GF-D8 (cell line): ENCODE data around the gene GPC6.

Source experiments
- DNase-seq: peaks from one replicate; lab custom pipeline; 2025; lab: John Stamatoyannopoulos, UW

The GPC6 gene

DNA sequence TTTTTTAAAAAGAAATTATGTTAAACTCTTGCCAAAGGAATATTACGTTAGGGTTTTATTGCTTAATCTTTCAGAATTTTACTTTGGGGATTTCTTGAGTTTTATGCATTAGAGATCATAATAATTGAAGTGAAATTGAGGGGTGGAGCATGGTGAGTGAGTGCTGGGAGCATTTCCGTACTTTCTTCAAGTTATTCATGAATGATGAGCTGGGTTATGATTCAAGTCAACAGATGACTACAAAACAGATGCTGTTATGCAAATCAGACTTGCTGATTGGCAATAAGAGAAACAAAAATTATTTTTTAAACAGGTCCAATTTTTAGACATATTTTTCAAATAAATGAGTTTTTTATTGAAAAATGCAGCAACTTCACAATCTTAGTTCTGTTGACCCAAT lies 748.6 kb downstream of the GPC6 start:
- no peak for DNase-seq

DNA sequence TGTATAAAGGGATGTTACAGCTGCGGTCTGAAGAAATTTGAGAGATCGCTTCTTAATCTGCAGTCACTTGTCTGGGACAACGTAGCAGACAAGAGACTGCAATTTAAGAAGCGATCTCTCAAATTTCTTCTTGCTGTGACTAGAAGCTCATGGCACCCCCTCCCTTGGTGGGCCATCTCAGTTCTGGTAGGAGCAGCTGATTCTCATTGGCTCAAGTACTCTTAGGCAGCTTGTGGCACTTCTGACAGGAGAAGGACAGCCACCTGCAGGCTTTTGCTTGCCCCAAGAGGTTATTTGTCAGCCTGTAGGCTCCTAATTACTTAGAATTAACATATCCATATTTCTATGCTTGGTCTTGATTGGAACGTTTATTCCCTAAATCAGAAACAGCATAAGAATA lies 749.9 kb downstream of the GPC6 start:
- no peak for DNase-seq

DNA sequence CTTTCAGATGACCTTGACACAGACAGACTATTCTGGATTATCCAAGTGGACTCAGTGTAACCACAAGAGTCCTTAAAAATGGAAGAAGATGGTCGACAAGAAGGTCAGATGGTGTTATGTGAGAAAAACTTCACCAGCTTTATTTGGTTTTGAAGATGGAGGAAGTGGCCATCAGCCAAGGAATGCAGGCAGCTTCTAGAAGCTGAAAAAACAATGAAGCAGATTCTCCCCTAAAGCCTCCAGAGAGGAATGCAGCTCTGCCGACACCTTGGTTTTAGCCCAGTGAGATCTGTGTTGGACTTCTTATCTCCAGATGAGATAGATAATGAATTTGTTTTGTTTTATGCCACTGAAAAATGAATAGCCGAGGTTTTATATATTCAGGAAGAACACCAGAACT lies 751.4 kb downstream of the GPC6 start:
- DNase-seq = no peak

DNA sequence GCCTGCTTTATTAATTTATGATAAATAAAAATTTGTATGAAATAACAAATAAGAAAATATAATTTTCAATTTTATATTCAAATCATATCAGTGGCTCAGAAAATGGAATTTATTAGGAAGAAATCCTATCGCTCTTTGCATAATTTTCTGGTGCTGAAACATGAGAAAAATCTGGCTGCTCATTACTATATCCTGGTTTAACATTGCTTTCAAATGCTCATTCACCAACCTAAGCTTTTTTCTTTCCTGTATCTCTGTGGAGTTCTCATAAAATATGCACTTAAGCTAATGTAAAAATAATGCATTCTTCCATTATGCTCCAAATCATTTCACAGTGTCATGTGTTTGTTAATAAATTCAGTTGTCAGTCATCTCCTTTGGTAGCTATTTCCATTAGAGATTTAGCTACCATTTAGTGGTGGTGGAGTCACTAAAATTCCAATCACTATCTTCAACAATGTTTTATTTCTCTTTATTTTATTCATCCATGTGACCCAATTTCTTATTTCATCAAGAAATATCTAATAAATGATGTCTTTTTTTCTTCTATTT lies 754.9 kb downstream of the GPC6 start:
- no peak for DNase-seq

DNA sequence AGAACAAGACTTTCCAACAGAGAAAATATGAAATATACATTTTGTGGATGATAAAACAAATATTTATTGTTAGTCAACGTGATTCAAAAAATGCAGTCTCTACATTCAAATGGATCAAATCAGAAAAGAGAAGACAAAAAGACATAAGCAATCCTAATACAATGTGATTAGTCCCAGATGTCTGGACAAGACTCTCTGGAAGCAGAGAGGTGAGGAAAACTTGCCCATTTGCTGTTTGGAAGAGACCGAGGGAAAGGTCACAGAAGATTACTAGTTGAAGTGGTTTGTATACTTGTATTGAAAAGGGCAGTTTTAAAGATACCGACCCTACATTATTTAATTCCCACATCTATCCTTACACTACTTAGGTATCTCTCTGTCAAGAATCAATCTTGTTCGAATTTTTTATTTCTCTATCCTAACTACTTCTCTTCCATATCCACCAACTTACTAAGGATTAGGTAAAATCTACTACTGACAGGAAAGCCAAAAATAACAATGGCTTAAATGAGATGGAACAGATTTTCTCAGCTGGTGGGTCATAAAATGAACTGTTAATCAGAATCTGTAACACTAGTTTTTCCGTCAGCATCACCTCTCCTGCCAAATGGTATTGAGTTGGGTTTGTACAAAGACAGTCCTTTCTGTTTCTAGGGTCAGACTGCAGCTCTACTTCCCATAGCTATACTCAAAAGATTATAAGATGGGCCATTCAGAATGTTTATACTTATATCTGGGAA lies 755.7 kb downstream of the GPC6 start:
- no peak for DNase-seq

DNA sequence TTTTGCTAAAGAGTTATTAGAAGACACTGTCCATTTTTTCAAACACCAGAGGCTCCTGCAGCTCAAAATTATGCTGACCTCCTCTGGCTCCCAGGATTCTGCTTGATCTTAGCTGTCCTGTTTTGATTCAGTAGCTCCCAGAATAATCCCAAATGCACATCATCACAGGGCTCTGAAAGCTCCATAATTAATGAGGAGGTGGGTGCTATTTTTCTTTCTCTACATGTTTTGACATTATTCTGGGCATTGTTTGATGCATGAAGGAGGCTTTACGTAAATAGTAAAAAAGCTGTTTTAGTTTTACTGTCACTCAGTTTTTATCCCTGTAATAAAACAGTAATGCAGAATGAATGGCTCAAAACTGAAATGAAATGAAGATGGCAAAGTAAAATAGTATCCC lies 757.4 kb downstream of the GPC6 start:
- DNase-seq = no peak

DNA sequence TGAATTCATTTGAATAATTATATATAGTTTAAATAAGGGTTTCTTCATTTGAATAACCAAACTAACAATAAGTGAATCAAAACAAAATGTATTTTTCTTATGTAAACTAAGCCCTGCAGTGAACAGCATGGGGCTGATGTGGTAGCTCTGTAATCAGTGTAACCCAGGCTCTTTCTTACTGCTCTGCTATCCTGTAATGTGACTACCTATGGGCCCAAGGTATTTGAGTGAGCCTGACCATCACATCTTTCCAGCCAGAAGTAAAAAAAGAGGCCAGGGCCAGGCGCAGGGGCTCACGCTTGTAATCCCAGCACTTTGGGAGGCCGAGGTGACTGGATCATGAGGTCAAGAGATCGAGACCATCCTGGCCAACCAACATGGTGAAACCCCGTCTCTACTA lies 758.3 kb downstream of the GPC6 start:
- no peak for DNase-seq

DNA sequence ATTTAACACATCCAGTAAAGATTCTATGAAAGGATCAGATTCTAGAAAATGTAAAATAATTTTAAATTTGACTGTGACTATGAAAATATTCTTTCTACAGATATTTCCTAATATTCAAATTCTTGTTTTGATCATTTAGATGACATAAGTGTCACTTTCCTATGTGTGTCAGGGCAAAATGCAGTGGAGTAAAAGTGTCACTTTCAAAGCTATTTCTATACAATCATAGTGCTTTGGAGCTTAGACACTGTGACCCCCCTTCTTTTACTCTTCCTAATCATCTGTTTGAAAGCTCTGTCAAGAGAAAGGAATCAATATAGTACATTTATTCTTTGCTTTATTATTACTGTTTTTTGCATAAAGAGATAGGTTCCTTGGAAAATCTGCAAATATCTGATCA lies 760.9 kb downstream of the GPC6 start:
- DNase-seq = no peak

DNA sequence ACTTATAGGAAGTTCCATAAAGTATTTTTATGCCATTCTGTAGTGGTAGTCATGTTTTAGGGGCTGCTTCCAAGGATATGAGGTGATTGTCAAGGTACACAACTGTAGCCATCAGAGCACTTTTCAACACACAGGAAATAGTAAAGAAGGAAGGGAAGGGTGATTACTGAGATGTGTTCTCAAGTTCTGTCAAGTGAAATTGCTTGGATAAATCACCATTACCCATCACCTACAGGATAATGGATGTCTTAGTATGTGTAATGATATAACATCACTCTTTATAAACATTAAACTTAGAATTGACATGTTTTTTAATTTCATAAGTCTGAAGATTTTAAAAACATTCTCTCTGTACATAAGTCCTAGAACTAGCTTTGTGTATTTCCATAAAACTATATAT lies 765.0 kb downstream of the GPC6 start:
- DNase-seq = no peak

DNA sequence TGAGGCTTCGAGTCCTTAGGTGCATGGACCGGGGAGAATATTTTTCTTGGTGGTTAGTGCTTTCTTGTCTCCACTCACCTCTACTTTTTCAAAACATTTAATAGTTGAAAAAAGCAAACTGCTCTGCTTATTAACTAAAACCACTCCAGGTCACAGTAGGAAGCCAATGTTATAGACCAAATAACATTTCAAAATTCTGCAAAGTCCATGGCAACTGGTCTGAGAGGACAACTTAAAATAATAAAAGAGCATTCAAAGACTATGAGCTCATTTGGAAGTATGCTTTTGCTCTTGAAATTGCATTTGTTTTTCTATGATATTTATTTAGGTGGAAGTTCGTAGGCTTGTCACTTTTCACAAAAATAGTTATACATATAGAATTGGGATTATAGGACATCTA lies 769.9 kb downstream of the GPC6 start:
- DNase-seq = no peak

DNA sequence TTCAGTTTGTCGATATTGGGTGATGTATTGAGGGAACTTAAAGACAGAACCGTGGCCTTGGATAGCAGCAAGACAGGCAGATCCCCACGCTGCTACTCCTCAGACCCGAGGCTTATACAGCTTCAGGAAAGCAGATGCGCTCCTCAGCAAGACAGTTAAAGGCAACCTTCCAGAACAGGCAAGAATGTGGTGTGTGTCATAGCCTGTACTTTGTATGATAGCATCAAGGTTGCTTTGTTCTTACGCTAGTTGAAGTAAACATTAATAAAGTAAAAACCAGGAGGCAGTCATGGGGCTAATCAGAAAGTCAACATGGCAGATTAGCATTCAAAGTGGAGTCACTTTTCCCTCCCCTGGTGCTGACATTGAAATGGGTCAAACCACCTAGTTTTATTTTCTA lies 779.7 kb downstream of the GPC6 start:
- DNase-seq = no peak

DNA sequence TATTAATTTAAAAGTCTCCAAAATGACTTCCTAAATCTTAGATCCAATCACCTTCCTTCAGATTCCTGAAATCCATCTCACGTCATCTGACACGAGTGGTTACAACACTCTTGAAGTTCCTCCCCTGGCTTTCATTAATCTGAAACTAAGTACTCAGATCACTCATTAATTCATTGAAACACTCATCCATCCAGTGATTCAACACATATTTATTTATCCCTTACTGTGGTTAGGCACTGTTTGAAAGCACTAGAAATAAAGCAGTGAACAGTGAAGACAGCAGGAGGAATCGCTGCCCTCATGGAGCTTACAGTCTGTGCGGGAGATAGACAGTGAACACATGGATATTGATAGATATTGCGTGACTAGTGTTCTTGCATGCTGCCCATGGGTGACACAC lies 780.5 kb downstream of the GPC6 start:
- DNase-seq = no peak

DNA sequence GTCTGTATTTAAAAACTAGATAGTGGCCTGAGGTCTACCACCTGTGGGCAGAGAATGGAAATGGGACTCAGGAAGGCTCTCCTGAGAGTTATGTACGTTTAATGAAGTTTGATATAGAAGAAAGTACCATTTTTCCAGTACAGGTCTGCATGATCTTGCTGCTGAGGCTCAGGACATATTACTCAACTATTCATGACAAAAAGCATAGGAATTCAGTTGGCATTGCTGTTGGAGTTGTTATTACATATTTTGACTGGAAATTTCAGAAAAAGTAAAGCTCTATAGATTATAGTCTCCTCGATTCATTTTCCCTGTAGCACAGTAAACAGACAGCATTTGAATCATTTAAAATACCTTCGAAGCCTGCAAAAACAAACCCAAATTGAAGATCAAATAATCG lies 783.1 kb downstream of the GPC6 start:
- DNase-seq = no peak

DNA sequence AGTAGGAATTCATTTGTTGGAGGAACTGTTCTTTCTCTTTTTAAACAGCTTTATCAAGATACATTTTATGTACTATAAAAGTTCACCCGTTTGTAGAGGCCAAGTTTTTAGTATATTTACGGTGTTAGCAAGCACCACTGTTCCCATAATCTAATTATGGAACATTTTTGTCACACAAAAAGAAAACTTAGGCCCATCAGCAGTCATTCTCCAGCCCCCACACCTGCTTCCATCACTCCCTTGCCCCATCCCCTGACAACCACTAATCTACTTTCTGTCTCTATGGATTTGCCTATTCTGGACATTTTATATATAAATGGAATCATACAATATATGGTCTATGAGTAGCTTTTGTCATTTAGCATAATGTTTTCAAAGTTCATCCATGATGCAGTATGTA lies 787.9 kb downstream of the GPC6 start:
- no peak for DNase-seq

DNA sequence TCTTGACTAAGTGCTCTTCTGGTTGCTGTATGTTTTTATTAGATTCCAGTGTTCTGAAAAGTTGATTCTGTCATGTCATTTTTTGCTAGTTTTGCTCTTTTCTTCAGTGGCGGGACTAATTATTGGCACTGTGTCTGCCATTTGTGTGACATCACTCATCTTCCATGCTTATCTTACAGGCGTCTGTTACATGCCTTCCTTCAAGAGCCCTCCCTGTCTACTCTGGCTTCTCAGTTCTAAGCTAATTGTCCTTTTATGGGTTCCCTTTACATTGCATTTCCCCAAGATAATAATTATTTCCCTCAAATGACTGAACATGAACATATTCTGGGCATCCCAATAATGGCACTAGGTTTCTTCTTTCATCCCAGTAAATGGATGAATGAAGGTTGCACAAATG lies 793.8 kb downstream of the GPC6 start:
- DNase-seq = no peak

DNA sequence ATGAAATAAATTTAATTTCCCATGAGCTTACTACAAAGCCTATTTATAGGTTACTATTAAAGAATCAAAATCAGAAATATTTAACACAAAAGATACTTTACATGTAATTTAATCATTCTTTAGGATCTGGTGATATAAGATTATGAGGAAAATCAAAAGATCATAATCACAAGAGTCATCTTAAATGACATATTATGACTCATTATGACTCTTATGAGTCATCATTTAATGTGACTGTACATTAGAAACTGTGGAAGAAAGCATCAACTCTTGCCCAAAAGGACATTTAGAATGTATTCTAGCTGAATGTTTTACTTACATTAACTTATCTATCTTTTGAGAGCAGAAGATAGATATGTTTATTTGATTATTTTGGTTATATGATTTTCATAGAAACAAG lies 794.2 kb downstream of the GPC6 start:
- no peak for DNase-seq

DNA sequence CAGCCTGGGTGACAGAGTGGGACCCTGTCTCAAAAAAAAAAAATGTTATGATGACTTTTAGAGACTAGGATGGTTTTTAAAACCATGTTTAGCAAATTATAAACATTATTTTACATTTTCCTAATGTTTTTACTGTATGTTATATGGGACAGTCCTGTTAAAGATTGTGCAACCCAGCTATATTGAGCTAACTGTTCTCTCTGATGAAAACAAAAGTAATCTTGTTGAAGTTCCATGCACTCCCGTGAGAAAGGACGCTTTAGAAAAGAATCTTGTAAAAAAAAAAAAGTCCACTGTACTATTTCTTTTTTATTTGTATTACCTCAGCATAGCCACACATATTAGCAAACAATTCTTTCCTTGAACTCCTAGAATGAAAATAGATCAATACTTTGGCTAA lies 801.6 kb downstream of the GPC6 start:
- DNase-seq = no peak

DNA sequence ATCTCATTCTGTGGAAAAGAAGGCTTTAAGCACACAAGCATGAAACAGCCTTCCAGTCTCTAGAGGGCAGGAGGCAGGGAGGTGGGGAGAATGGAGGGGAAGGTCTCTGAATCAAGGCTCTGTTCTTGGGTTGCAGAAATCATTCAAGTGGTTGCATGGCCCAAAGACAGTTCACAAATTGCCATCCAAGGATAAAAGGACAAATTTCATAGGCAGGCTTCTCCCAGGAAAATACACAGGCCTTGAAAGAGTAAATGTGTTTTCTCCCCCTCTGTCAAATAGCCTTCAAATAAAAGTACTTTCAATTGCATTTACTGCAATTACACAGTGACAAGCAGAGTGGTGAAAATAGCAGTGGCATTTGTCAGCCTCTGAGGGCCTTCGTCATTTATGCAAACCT lies 802.0 kb downstream of the GPC6 start:
- DNase-seq = no peak

DNA sequence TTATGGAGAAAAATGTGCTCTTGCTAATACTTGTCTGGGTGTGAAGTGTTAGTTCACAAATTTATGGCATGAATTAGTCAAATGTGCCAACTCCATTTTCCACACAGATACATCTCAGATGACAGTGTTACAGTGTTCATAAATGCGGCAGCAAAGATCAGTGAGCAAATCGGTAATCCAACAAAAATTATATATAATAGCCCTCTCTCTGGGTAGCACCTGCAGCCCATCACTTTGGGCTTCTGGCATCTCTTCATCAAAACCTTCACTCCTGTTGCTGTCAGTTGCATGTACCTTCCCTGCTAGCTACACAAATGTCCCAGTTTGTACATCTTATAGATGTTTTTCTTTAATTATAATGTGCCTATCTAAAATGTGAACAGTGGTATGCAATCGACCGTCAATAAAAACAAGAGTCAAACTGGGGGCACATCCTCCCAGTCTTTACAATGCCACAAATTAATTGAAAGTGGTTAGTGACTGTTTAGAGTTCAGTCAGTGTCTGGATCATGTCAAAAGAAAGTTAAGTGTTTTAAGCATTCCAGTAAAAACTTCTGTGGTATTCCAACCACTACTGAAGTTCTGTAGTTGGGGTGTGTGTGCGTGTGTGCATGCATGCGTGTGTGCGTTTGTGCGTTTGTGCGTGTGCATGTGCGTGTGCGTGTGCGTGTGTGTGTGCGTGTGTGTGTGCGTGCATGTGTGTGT lies 804.0 kb downstream of the GPC6 start:
- DNase-seq = no peak

DNA sequence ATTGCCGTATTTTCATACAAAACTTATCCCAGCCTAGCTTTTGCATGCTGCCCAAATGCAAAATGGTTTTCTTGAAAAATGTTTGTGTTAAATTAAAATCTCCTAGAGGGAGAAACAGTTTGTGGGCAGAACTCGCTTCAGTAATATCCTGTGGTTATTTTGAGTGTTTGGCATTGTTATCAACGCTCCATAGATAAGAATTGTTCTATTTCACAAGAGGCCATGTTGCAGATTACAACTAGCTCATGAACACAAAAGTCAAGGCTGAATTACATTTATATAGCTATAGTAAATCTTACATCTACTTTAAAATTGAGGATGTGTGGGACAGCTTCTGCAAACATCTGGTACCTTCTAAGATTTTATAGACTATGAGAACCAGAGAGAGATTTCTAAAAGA lies 805.0 kb downstream of the GPC6 start:
- no peak for DNase-seq

DNA sequence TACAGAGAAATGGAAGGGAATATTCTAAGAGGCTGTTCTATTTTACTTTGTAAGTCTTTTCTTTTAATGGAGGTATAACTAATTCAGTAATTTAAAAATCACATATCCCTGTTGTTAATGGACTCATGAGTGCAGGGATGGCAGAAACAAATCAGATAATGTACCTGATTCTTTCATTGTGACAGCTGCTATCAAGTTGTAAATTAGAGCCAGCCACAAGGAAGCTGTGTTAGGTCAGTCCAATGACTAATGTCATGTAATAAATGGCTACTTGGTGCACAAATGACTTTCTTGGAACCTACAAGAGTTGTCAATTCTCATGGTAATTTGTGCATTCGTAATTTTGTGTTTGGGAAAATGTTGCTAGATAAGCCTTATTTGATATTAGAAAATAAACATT lies 806.5 kb downstream of the GPC6 start:
- DNase-seq = no peak

DNA sequence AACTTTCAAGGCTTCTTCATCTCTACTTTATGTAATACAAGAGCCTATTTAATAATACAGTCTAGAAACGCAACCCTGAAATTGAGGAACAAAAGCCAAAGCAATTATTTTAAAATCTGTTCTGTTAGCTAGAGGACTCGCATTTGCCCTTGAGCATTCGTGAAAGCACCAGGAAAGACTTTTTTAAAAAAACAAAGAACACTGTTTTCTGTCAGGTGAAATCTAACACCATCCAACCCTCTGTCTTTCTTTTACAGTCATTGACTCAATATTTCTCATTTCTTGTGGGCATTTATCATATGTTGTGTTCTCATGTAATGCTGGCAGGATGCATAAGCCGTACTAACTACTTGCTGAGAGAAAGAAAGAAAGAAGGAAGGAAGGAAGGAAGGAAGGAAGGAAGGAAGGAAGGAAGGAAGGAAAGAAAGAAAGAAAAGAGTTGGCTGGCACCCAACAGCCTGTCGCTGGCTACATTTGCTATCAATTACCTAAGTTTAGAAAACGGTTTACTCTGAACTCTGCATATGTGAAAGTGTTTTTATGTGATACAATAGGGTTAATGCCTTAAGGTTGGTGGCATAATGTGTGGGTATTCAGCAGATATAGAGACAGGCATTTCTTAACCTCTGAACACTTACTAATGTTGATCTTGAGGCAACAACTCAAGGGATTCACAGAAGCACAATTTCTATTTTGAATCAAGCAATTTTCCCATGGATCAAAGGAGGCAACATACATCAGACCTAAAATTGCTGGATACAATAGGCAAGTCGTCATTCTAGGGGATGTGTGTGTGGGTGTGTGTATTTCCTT lies 807.4 kb downstream of the GPC6 start:
- no peak for DNase-seq

DNA sequence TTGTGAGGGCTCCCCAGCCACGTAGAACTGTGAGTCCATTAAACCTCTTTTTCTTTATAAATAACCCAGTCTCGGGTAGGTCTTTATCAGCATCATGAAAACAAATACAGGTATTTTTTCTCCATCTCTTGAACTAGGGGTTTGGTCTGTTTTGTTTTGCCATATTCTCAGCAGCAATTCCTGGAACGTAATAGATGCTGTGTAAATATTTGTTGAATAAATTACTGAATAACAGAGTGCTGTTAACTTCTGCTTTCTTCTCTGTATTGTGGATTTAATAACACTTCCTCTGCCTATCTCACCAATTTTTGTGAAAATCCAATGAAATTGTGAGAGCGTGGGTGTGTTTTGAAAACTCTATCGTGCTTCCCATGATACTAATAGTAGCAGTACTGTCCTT lies 823.4 kb downstream of the GPC6 start:
- DNase-seq = no peak
